ENCODE results near the gene ABCD2. TPM values are rescaled to one million over a fixed set of nuclear protein-coding genes. Genes with fewer than 3 reads are reported as not detected.
"Not testable (repeated sequence)": the region's sequence is repeated elsewhere in the genome, so short reads cannot be mapped to it uniquely, and the experiment has no call there.

Gene ABCD2
- total and polyA plus RNA-seq, 8 donors, result 0.08 to 0.52 (median 0.13) TPM

DNA sequence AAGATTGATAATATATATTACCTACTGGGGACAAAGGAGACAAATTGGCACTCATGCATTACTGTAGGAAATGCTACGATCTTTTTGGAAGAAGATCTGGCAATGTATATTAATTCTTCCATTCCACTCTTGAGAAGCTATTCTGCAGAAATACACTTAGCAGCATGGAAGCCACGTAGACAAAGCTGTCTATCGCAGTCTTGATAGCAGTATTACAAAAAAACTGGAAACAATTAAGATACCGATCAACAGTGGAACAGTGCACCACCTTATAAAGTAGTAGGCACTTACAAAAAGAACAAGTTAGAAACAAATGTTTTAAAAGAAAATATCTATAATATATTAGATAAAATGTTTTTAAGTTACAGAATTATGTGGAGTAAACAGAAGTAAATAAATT lies 87.2 kb downstream of the ABCD2 start:
- no peaks in the 10 kb centered on the region for H3K4me1 ChIP-seq
- no peak overlapping the region for H3K4me3 ChIP-seq
- H3K9me3 ChIP-seq, result no peaks in the 10 kb centered on the region
- no peak overlapping the region for H3K27ac ChIP-seq
- no peaks in the 10 kb centered on the region for H3K27me3 ChIP-seq
- TF ChIP-seq, protein P1, sequence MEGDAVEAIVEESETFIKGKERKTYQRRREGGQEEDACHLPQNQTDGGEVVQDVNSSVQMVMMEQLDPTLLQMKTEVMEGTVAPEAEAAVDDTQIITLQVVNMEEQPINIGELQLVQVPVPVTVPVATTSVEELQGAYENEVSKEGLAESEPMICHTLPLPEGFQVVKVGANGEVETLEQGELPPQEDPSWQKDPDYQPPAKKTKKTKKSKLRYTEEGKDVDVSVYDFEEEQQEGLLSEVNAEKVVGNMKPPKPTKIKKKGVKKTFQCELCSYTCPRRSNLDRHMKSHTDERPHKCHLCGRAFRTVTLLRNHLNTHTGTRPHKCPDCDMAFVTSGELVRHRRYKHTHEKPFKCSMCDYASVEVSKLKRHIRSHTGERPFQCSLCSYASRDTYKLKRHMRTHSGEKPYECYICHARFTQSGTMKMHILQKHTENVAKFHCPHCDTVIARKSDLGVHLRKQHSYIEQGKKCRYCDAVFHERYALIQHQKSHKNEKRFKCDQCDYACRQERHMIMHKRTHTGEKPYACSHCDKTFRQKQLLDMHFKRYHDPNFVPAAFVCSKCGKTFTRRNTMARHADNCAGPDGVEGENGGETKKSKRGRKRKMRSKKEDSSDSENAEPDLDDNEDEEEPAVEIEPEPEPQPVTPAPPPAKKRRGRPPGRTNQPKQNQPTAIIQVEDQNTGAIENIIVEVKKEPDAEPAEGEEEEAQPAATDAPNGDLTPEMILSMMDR (IDR thresholded peaks at IDR 0.05), result no peak
- intact Hi-C loops (cut with DNase I), result no loop called here
- no peak for DNase-seq
- no peaks in the 10 kb centered on the region for H3K36me3 ChIP-seq
- no peak for ATAC-seq

DNA sequence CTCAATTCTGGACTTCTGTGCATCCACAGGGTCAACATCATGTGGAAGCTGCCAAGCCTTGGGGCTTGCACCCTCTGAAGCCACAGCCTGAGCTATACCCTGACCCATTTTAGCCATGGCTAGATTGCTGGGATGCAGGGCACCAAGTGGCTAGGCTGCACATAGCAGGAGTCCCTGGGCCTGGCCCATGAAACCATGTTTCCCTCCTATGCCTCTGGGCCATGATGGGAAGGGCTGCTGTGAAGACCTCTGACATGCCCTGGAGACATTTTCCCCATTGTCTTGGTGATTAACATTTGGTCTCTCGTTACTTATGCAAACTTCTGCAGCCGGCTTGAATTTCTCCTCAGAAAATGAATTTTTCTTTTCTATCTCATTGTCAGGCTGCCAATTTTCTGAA lies 92.6 kb downstream of the ABCD2 start:
- Histone ChIP-seq H3K27me3 (no peaks in the 10 kb centered on the region), H3K9me3 (peaks cover 0 to 17% of the 10 kb centered on the region in 2 donors), H3K27ac (no peak overlapping the region), H3K36me3 (no peaks in the 10 kb centered on the region), H3K4me3 (no peak overlapping the region), H3K4me1 (no peaks in the 10 kb centered on the region)
- TF ChIP-seq, protein P1 (IDR thresholded peaks at IDR 0.05), result no peak
- ATAC-seq, result no peak
- DNase-seq, result no peak
- intact Hi-C loops (cut with DNase I), result no loop called here

DNA sequence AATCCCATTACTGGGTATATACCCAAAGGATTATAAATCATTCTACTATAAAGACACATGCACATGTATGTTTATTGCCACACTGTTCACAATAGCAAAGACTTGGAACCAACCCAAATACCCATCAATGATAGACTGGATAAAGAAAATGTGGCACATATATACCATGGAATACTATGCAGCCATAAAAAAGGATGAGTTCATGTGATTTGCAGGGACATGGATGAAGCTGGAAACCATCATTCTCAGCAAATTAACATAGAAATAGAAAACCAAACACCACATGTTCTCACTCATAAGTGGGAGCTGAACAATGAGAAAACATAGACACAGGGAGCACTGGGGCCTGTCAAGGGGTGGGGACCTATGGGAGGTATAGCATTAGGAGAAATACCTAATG lies 97.4 kb downstream of the ABCD2 start:
- DNase-seq; H3K4me3 ChIP-seq; H3K36me3 ChIP-seq; ATAC-seq; intact Hi-C loops (cut with DNase I); H3K27ac ChIP-seq; H3K27me3 ChIP-seq; H3K4me1 ChIP-seq: not testable (repeated sequence)
- peaks cover 0 to 24% of the 10 kb centered on the region in 2 donors for H3K9me3 ChIP-seq

DNA sequence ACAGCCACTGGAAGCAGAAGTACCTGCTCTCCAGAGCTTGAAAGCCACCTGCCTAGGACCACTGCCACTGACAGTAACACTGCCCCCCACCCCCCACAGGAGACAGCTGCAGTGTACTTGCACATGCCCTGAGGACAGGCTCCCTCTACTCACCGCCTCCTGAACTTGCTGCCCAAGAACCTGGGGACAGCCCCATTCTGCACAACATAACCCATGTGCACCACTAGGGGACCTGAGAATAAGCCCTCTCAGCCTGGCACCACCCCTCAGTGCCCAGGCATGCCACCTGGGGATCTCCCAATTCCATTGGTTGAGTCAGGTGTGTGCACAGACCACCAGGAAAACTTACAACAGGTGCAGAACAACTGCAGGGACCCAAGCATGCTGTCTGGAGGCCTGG lies 109.6 kb downstream of the ABCD2 start:
- Histone ChIP-seq H3K4me3 (no peak overlapping the region), H3K36me3 (no peaks in the 10 kb centered on the region), H3K27ac (no peak overlapping the region), H3K27me3 (no peaks in the 10 kb centered on the region), H3K4me1 (no peaks in the 10 kb centered on the region), H3K9me3 (peaks cover 0 to 30% of the 10 kb centered on the region in 2 donors)
- intact Hi-C loops (cut with DNase I), result no loop called here
- TF ChIP-seq, protein P1 (IDR thresholded peaks at IDR 0.05), result no peak
- DNase-seq (no peak), ATAC-seq (no peak)

DNA sequence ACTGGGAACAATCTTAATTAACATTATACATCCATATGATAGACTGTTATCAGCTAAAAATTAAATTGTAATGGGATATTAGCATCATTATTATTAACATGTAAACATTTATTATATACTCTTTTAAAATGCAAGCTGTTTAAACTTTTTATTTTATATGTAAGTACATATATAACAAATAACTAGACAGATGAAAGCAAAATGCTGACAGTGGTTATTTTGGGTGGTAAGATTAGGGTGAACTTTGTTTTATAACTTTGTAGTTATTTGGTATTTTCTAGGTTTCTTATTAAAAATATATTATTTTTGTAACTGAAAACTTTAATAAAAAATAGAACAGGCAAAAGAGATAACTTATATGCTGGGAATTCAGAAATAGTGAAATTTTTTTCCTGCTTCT lies 114.0 kb downstream of the ABCD2 start:
- Histone ChIP-seq H3K9me3 (peaks cover 0 to 9% of the 10 kb centered on the region in 2 donors), H3K27me3 (no peaks in the 10 kb centered on the region), H3K36me3 (no peaks in the 10 kb centered on the region), H3K4me1 (no peaks in the 10 kb centered on the region), H3K4me3 (no peak overlapping the region), H3K27ac (no peak overlapping the region)
- TF ChIP-seq, protein P1 (IDR thresholded peaks at IDR 0.05), result no peak
- DNase-seq (no peak), ATAC-seq (no peak)
- intact Hi-C loops (cut with DNase I), result no loop called here

DNA sequence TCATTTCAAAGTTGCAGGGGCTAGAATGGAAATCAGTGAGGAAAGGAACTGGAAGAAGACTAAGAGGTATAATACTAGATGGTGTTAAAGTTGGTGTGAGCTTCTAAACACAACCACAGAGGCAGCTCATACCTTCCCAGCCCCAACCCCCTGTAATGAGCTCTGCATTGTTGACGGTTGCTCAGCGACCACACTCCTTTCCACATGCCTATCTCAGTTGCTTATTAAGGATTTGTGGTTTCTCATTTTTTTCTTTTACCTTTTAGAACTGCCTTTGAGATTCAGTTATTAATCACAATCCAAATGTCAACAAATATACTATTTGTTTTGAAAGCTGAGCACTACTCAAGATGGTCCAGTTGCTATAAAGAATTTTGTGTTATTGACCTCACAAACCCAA lies 114.6 kb downstream of the ABCD2 start:
- intact Hi-C loops (cut with DNase I), result no loop called here
- Histone ChIP-seq H3K4me1 (no peaks in the 10 kb centered on the region), H3K36me3 (no peaks in the 10 kb centered on the region), H3K9me3 (peaks cover 0 to 5% of the 10 kb centered on the region in 2 donors), H3K27ac (no peak overlapping the region), H3K27me3 (no peaks in the 10 kb centered on the region), H3K4me3 (no peak overlapping the region)
- TF ChIP-seq, protein P1 (IDR thresholded peaks at IDR 0.05), result no peak
- ATAC-seq (no peak), DNase-seq (no peak)

Data from left lung (tissue), 10 donors.